GM12874 (cell line): ENCODE data around the gene HINT3.

ENCODE experiments used
- CTCF ChIP-seq: IDR thresholded peaks from 2 replicates; pipeline ENCODE4 v1.5.1; 2011; ENCODE audit warnings: low read depth, mild to moderate bottlenecking, control low read depth, low read length, moderate library complexity; ENCODE audit not compliant: insufficient read depth

The HINT3 gene

DNA sequence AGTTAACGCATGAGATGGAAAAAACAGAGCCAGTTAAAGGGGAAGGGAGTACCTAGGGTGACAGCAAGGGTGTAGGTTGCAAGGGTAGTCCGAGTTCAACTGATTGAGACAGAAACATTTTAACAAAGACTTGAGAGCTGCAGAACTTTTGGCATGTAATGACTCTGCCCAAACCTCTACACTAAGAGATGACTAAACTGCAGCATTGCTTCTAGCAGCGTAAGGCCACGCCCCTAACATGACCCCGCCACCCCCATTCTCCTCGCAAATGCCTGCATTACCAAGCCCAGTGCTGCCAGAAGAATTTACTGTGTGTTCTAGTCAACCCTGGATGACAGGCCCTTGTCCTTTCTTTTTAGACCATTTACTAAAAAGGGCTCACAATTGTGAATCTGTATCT, 6.3 kb upstream of the HINT3 start:
- TF ChIP-seq CTCF, result no peak

GRCh38 chr6:125951323-125951722, 5.2 kb upstream of the HINT3 start:
- no peak for TF ChIP-seq CTCF

- TF ChIP-seq CTCF, result peak; percentile 49
These were observed 3.6 kb upstream of the HINT3 start for GRCh38 chr6:125952764-125953501.

DNA sequence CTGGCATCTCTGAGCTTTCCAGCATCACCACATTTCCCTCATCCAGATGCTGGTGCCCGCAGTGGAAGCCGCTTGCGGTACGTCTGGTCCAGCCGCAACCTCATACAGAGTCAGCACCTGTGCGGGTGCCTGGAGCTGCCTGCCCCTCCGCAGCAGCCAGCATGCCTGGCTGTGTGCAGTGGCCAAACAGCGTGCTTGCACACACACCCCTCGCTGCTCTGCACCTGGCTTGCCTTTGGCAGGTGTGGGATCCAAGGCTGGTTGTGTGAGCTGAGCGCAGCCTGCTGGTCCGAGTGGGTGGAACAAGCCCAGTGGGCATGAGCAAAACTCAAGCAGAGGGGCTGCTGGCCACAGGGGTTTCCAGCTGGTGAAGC, 3.1 kb upstream of the HINT3 start:
- TF ChIP-seq CTCF, result no peak

GRCh38 chr6:125954735-125955339, 1.7 kb upstream of the HINT3 start:
- no peak for TF ChIP-seq CTCF

DNA sequence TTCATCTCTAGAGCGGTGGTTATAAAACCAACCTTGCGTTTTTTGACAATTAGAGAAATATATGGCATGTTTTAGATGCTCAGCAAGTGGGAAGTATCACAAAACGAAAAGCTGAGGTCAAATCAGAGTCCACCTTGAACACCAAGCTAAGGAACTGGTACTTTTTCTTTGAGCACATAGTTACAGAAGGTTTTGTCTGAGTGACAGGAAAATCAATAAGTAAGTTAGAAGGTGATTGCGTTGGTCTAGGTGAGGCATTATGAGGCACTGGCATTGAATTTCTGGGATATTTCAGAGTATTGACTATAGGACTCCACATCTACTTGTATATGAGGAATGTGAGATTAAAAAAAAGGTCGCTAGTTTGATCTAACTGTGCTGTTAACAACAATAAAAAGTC, 597 bp upstream of the HINT3 start:
- TF ChIP-seq CTCF, result no peak

- no peak for TF ChIP-seq CTCF
These were observed 772 bp downstream of the HINT3 start for GRCh38 chr6:125957391-125957693.

GRCh38 chr6:125957845-125958244, 1.3 kb downstream of the HINT3 start:
- TF ChIP-seq CTCF, result no peak
